Hepatocyte (in vitro differentiated cells): ENCODE data around the gene CBX6. TPM values are rescaled to one million over a fixed set of nuclear protein-coding genes. Genes with fewer than 3 reads are reported as not detected.

Source experiments
- DNase-seq: peaks from one replicate; pipeline ENCODE4 v3.0.0-alpha.2; 2016; ENCODE audit warnings: low spot score
- H2AFZ ChIP-seq: fragments of 200-600 bp; sonication (generic); 2 replicates; pipeline ENCODE4 v1.6.0; 2016; ENCODE audit warnings: antibody characterized with exemption, mild to moderate bottlenecking
- H3K27ac ChIP-seq: fragments of 200-600 bp; sonication (generic); 2 replicates; pipeline ENCODE4 v1.5.1; 2016; ENCODE audit warnings: mild to moderate bottlenecking
- H3K27me3 ChIP-seq: fragments of 200-600 bp; sonication (generic); 2 replicates; pipeline ENCODE4 v1.6.1; 2016
- H3K36me3 ChIP-seq: fragments of 200-600 bp; sonication (generic); replicated peaks from 2 replicates; pipeline ENCODE4 v1.5.1; 2016; ENCODE audit warnings: low read depth; ENCODE audit not compliant: insufficient read depth
- H3K4me1 ChIP-seq: fragments of 200-600 bp; sonication (generic); 2 replicates; pipeline ENCODE4 v1.5.1; 2016; ENCODE audit warnings: mild to moderate bottlenecking, moderate library complexity; ENCODE audit not compliant: insufficient read depth
- H3K4me2 ChIP-seq: fragments of 200-600 bp; sonication (generic); 2 replicates; pipeline ENCODE4 v1.6.0; 2016
- H3K4me3 ChIP-seq: fragments of 200-600 bp; sonication (generic); 2 replicates; pipeline ENCODE4 v1.5.1; 2016; ENCODE audit warnings: mild to moderate bottlenecking
- H3K79me2 ChIP-seq: fragments of 200-600 bp; sonication (generic); 2 replicates; pipeline ENCODE4 v1.6.0; 2017; ENCODE audit warnings: mild to moderate bottlenecking
- H3K9me2 ChIP-seq: fragments of 200-600 bp; sonication (generic); replicated peaks from 2 replicates; pipeline ENCODE4 v1.6.0; 2017; ENCODE audit warnings: mild to moderate bottlenecking; ENCODE audit not compliant: insufficient read depth
- H3K9me3 ChIP-seq: fragments of 200-600 bp; sonication (generic); 2 replicates; pipeline ENCODE4 v1.5.1; 2016; ENCODE audit warnings: low read depth, mild to moderate bottlenecking
- H4K20me1 ChIP-seq: fragments of 200-600 bp; sonication (generic); 2 replicates; pipeline ENCODE4 v1.6.0; 2016; ENCODE audit warnings: mild to moderate bottlenecking; ENCODE audit not compliant: insufficient read depth, poor library complexity, severe bottlenecking
- CTCF ChIP-seq: fragments of 200-600 bp; sonication (generic); IDR thresholded peaks from 2 replicates; pipeline ENCODE4 v1.5.1; 2016; ENCODE audit warnings: antibody characterized with exemption, mild to moderate bottlenecking; ENCODE audit not compliant: poor library complexity
- EZH2 ChIP-seq: fragments of 200-600 bp; sonication (generic); IDR thresholded peaks from 2 replicates; pipeline ENCODE4 v1.6.1; 2016; ENCODE audit warnings: antibody characterized with exemption, mild to moderate bottlenecking, borderline replicate concordance
- EZH2phosphoT487 ChIP-seq: fragments of 200-600 bp; sonication (generic); IDR thresholded peaks from one replicate; pipeline ENCODE4 v1.6.1; 2018; ENCODE audit warnings: antibody characterized with exemption, mild to moderate bottlenecking, low read depth, moderate library complexity; ENCODE audit not compliant: unreplicated experiment, severe bottlenecking
- WGBS: methylation state at CpG from one replicate; pipeline ENCODE4 v1.1.6; 2016; ENCODE audit warnings: low lambda C conversion rate; ENCODE audit errors: missing lambda C conversion rate; 5-methylcytosine and 5-hydroxymethylcytosine counted together
- polyA plus RNA-seq: library from polyadenylated mRNA; unstranded; fragments of >200 nt; fragmentation: Nextera tagmentation; extraction: Ambion mirVana; gene quantifications from 2 replicates; pipeline ENCODE4 v1.2.1, GENCODE V29; 2016
- total RNA-seq: library from RNA; depleted of rRNA; stranded (reverse); fragments of >200 nt; gene quantifications from 2 replicates; pipeline ENCODE4 v1.2.3, GENCODE V29; 2014

Gene CBX6
- total and polyA plus RNA-seq, 2 experiments from 2014 or later, result 42.9 to 45.4 TPM

- DNase-seq, result no peak
- Histone ChIP-seq H3K36me3 (no peaks in the 10 kb centered on the region), H3K4me1 (peaks cover 10% of the 10 kb centered on the region), H2AFZ (no peak overlapping the region), H3K27ac (no peak overlapping the region), H3K79me2 (peaks cover 26% of the 10 kb centered on the region), H3K4me2 (no peak overlapping the region), H3K4me3 (no peak overlapping the region), H3K9me3 (no peaks in the 10 kb centered on the region), H3K9me2 (no peaks in the 10 kb centered on the region), H4K20me1 (peaks cover 60% of the 10 kb centered on the region), H3K27me3 (no peaks in the 10 kb centered on the region)
- TF ChIP-seq EZH2, result no peak
- no peak for TF ChIP-seq EZH2phosphoT487
- TF ChIP-seq CTCF, result no peak
- 66% methylated on average over 7 of the region's 15 CpGs for WGBS
These were observed 6.0 kb downstream of the CBX6 start for GRCh38 chr22:38866024-38866398.

- Histone ChIP-seq H2AFZ (no peak overlapping the region), H3K27me3 (no peaks in the 10 kb centered on the region)
- TF ChIP-seq EZH2phosphoT487 (no peak), EZH2 (no peak), CTCF (no peak)
These were observed 6.6 kb downstream of the CBX6 start for GRCh38 chr22:38865201-38866023.

GRCh38 chr22:38864361-38865191, 7.4 kb downstream of the CBX6 start:
- Histone ChIP-seq H3K4me2 (no peak overlapping the region), H4K20me1 (peaks cover 54% of the 10 kb centered on the region), H3K36me3 (no peaks in the 10 kb centered on the region), H3K4me3 (no peak overlapping the region), H3K9me2 (no peaks in the 10 kb centered on the region), H3K9me3 (no peaks in the 10 kb centered on the region), H2AFZ (no peak overlapping the region), H3K27me3 (no peaks in the 10 kb centered on the region), H3K79me2 (peaks cover 14% of the 10 kb centered on the region), H3K4me1 (peaks cover 3% of the 10 kb centered on the region), H3K27ac (no peak overlapping the region)
- peak; percentile 3 for DNase-seq
- 81% methylated on average over 19 of the region's 24 CpGs for WGBS
- TF ChIP-seq EZH2phosphoT487 (no peak), EZH2 (no peak), CTCF (no peak)

More at GRCh38 chr22:38865201-38866023, 6.6 kb downstream of the CBX6 start:
- Histone ChIP-seq H3K4me3 (no peak overlapping the region), H4K20me1 (peaks cover 60% of the 10 kb centered on the region), H3K27ac (no peak overlapping the region), H3K9me2 (no peaks in the 10 kb centered on the region), H3K79me2 (peaks cover 20% of the 10 kb centered on the region), H3K4me1 (peaks cover 4% of the 10 kb centered on the region), H3K4me2 (no peak overlapping the region), H3K9me3 (no peaks in the 10 kb centered on the region), H3K36me3 (no peaks in the 10 kb centered on the region)
- 95% methylated on average over 20 of the region's 20 CpGs for WGBS
- DNase-seq, result peak; percentile 5
